Panc1 (cell line): ENCODE measurements around the gene MKRN2OS. TPM values are rescaled to one million over a fixed set of nuclear protein-coding genes. Genes with fewer than 3 reads are reported as not detected.

Source experiments
- ATAC-seq: fragments of 200-7000 bp; cut with Tn5 transposase; 2 replicates; pipeline ENCODE4 v1.9.1; 2020; ENCODE audit warnings: mild to moderate bottlenecking, moderate library complexity
- BruUV-seq: library from RNA; stranded (reverse); fragments of 400-500 nt; replicated peaks from 2 replicates; lab custom pipeline; 2021; lab: Mats Ljungman, UMichigan
- CTCF ChIA-PET: fragments of 300-600 bp; sonication (Branson Sonifier 250); formaldehyde crosslinking; loops from one replicate; lab custom pipeline; 2022; ENCODE audit warnings: antibody characterized with exemption; lab: Charles Lee
- POLR2A ChIA-PET: fragments of 300-600 bp; sonication (Branson Sonifier 250); formaldehyde crosslinking; loops from one replicate; lab custom pipeline; 2022; ENCODE audit warnings: antibody characterized with exemption; lab: Charles Lee
- DNase-seq: peaks from one replicate; pipeline ENCODE4 v3.0.0-alpha.2; 2010; ENCODE audit warnings: low read depth, low spot score
- H3K27ac ChIP-seq: 2 replicates; pipeline ENCODE4 v1.5.1; 2011; ENCODE audit warnings: mild to moderate bottlenecking, low read length, inconsistent platforms
- H3K27me3 ChIP-seq: fragments of 200-500 bp; sonication (Bioruptor generic); 2 replicates; pipeline ENCODE4 v1.6.0; 2014; ENCODE audit warnings: low read length, inconsistent platforms; ENCODE audit not compliant: control insufficient read depth, insufficient read depth
- H3K36me3 ChIP-seq: fragments of 200-500 bp; sonication (Bioruptor generic); 2 replicates; pipeline ENCODE4 v1.5.1; 2014; ENCODE audit warnings: inconsistent platforms, mild to moderate bottlenecking, low read length, moderate library complexity; ENCODE audit not compliant: control insufficient read depth, insufficient read depth
- H3K4me1 ChIP-seq: 2 replicates; pipeline ENCODE4 v1.5.1; 2011; ENCODE audit warnings: inconsistent platforms, mild to moderate bottlenecking, low read length, moderate library complexity; ENCODE audit not compliant: control insufficient read depth, insufficient read depth
- H3K4me3 ChIP-seq, 2 experiments: 2 replicates each; pipeline ENCODE4 v1.5.1; 2011 to 2012; ENCODE audit warnings: low read depth in 2 of 2, low read length in 2 of 2, mild to moderate bottlenecking in 2 of 2, inconsistent platforms in 1 of 2, moderate library complexity in 1 of 2
- H3K9me3 ChIP-seq: fragments of 200-500 bp; sonication (Bioruptor generic); 2 replicates; pipeline ENCODE4 v1.5.1; 2014; ENCODE audit warnings: low read depth, mild to moderate bottlenecking, inconsistent platforms, low read length, moderate library complexity; ENCODE audit not compliant: control insufficient read depth, insufficient read depth
- CTCF ChIP-seq: fragments of 450-650 bp; IDR thresholded peaks from 2 replicates; pipeline ENCODE4 v1.5.1; 2017; ENCODE audit warnings: mild to moderate bottlenecking
- POLR2AphosphoS5 ChIP-seq: IDR thresholded peaks from 2 replicates; pipeline ENCODE4 v1.6.1; 2012; ENCODE audit warnings: mild to moderate bottlenecking, low read depth, low read length, moderate library complexity
- REST ChIP-seq, 2 experiments: IDR thresholded peaks; 2 replicates each; pipeline ENCODE4 v1.6.1; 2011 to 2012; ENCODE audit warnings: low read depth in 2 of 2, control low read depth in 1 of 2, low read length in 1 of 2, mild to moderate bottlenecking in 1 of 2, moderate library complexity in 1 of 2; ENCODE audit not compliant: insufficient read depth in 1 of 2
- SIN3A ChIP-seq: IDR thresholded peaks from 2 replicates; pipeline ENCODE4 v1.6.1; 2012; ENCODE audit warnings: low read depth, mild to moderate bottlenecking, low read length, moderate library complexity, borderline replicate concordance; ENCODE audit not compliant: insufficient read depth
- TCF7L2 ChIP-seq: IDR thresholded peaks from 2 replicates; pipeline ENCODE4 v1.6.1; 2011; ENCODE audit warnings: mild to moderate bottlenecking, low read depth, low read length, inconsistent platforms
- in situ Hi-C: cut with HindIII; loops from 2 replicates; pipeline ENCODE4 v1.10.0; 2016; ENCODE audit warnings: low sequenced_read_pairs, low pct_unique_long_range_greater_than_20kb
- intact Hi-C: fragments of 100-400 bp; cut with micrococcal nuclease; formaldehyde crosslinking; loops from one replicate; pipeline ENCODE4 v1.10.0; 2022; ENCODE audit not compliant: unreplicated experiment
- total RNA-seq: library from RNA; stranded (reverse); gene quantifications from one replicate; pipeline ENCODE4 v1.2.1, GENCODE V29; 2021; ENCODE audit not compliant: unreplicated experiment

The MKRN2OS gene
- total RNA-seq, 1 experiment from 2014 or later = not detected

- BruUV-seq = no TSS peak
- Histone ChIP-seq H3K27me3 (no peaks in the 10 kb centered on the region), H3K36me3 (no peaks in the 10 kb centered on the region; the same call in 1 of the 2 replicates), H3K4me3 (no peak overlapping the region), H3K9me3 (no peaks in the 10 kb centered on the region), H3K27ac (no peak overlapping the region), H3K4me1 (no peaks in the 10 kb centered on the region)
- in situ Hi-C loops (no loop called here), intact Hi-C loops (no loop called here)
- CTCF ChIA-PET = no interaction called here
- TF ChIP-seq POLR2AphosphoS5 (no peak), REST (IDR thresholded peaks at IDR 0.05; ENCODE audit: insufficient read depth in 1 of 2, low read depth in 2 of 2, low read length in 1 of 2) (no peak), SIN3A (no peak), CTCF (no peak), TCF7L2 (no peak)
- DNase-seq (no peak), ATAC-seq (no peak)
- POLR2A ChIA-PET = no interaction called here
These were observed 35.8 kb downstream of the MKRN2OS start for GRCh38 chr3:12509466-12509865.

- no peaks in the 10 kb centered on the region for H3K4me1 ChIP-seq
- no peaks in the 10 kb centered on the region; the same call in 1 of the 2 replicates for H3K36me3 ChIP-seq
- in situ Hi-C loops = no loop called here
- ChIA-PET POLR2A (no interaction called here), CTCF (no interaction called here)
- DNase-seq (no peak), ATAC-seq (peak; percentile 53)
- no TSS peak for BruUV-seq
- H3K9me3 ChIP-seq = no peaks in the 10 kb centered on the region
- no peaks in the 10 kb centered on the region for H3K27me3 ChIP-seq
- H3K4me3 ChIP-seq = no peak overlapping the region
- intact Hi-C loops = no loop called here
- no peak for TF ChIP-seq SIN3A
- TF ChIP-seq POLR2AphosphoS5 = no peak
- TF ChIP-seq CTCF = no peak
- no peak for TF ChIP-seq REST (IDR thresholded peaks at IDR 0.05; ENCODE audit: insufficient read depth in 1 of 2, low read depth in 2 of 2, low read length in 1 of 2)
- TF ChIP-seq TCF7L2 = no peak
- H3K27ac ChIP-seq = no peak overlapping the region
These were observed 37.0 kb downstream of the MKRN2OS start for GRCh38 chr3:12508291-12508700.
